Measurements from ENCODE around the gene DHCR7.

DHCR7 gene

GRCh38 chr11:71490731-71491390 is 42.7 kb upstream of the DHCR7 start:
- Histone ChIP-seq H3K27ac (no peak overlapping the region), H3K4me3 (no peak overlapping the region)
- no peak for DNase-seq (ENCODE audit: low spot score)
- no peak for TF ChIP-seq CTCF (IDR thresholded peaks at IDR 0.05)

GRCh38 chr11:71490044-71490730 is 42.0 kb upstream of the DHCR7 start:
- no peak overlapping the region for H3K27ac ChIP-seq
- no peak for DNase-seq (ENCODE audit: low spot score)
- TF ChIP-seq CTCF (IDR thresholded peaks at IDR 0.05) = no peak
- H3K4me3 ChIP-seq = no peak overlapping the region

GRCh38 chr11:71489311-71490043 is 41.3 kb upstream of the DHCR7 start:
- no peak overlapping the region for H3K4me3 ChIP-seq
- H3K27ac ChIP-seq = no peak overlapping the region
- TF ChIP-seq CTCF (IDR thresholded peaks at IDR 0.05) = no peak
- no peak for DNase-seq (ENCODE audit: low spot score)

- H3K27ac ChIP-seq = no peak overlapping the region
- no peak for DNase-seq (ENCODE audit: low spot score)
- TF ChIP-seq CTCF (IDR thresholded peaks at IDR 0.05) = no peak
- no peak overlapping the region for H3K4me3 ChIP-seq
These were observed 40.6 kb upstream of the DHCR7 start for GRCh38 chr11:71488681-71489270.

GRCh38 chr11:71486320-71486719 is 38.1 kb upstream of the DHCR7 start:
- no peak overlapping the region for H3K27ac ChIP-seq
- DNase-seq (ENCODE audit: low spot score) = no peak
- no peak for TF ChIP-seq CTCF (IDR thresholded peaks at IDR 0.05)
- H3K4me3 ChIP-seq = no peak overlapping the region

GRCh38 chr11:71485466-71485865 is 37.3 kb upstream of the DHCR7 start:
- H3K27ac ChIP-seq = no peak overlapping the region
- H3K4me3 ChIP-seq = no peak overlapping the region
- no peak for TF ChIP-seq CTCF (IDR thresholded peaks at IDR 0.05)
- no peak for DNase-seq (ENCODE audit: low spot score)
